Erythroblast (primary cell): ENCODE measurements around the gene PPCS.

ENCODE experiments used
- GATA1 ChIP-seq: IDR thresholded peaks from 2 replicates; pipeline ENCODE4 v1.6.1; 2011; ENCODE audit warnings: low read depth, mild to moderate bottlenecking, control low read depth, low read length, moderate library complexity
- POLR2A ChIP-seq: IDR thresholded peaks from 2 replicates; pipeline ENCODE4 v1.6.1; 2011; ENCODE audit warnings: mild to moderate bottlenecking, low read length

GRCh38 chr1:42463921-42464320 is 7.6 kb downstream of the PPCS start:
- TF ChIP-seq POLR2A (no peak), GATA1 (no peak)
